ENCODE data around the gene PCBP2.

DNA sequence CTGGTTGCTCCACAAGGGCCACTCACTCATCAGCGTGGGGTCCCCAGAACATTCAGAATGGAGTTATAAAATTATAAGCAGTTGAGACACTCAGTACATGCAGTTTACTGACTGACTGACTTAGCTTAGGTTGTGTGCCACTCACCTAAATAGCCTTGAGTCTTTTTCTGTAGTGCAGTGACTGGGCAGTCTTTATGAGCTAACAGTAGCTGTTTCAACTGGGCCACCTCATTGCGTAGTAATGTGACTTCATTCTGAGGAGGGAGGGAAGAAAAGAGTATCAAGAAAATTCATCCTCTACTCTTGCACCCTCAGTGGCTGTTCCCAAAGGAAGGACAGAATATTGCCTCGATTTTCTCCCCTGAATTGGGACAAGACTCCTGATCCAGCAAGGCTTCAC lies 71.2 kb downstream of the PCBP2 start:
- TF ChIP-seq POLR2A (IDR thresholded peaks at IDR 0.05) (no peak), POLR2AphosphoS5 (IDR thresholded peaks at IDR 0.05) (no peak)

Measured in prostate gland (tissue), 1 donor.